SK-N-SH (cell line): ENCODE results near the gene ZBTB16. TPM values are rescaled to one million over a fixed set of nuclear protein-coding genes. Genes with fewer than 3 reads are reported as not detected.

Experiments used
- CTCF ChIA-PET: fragments of 300-600, 350-600 bp; formaldehyde crosslinking; extraction: SDS; loops from one replicate; lab custom pipeline; 2021; lab: Yijun Ruan, JAX
- POLR2A ChIA-PET: fragments of 350-600 bp; sonication (Branson Sonifier 250); formaldehyde crosslinking; extraction: SDS; loops from one replicate; lab custom pipeline; 2020; ENCODE audit warnings: antibody characterized with exemption, inconsistent platforms; lab: Yijun Ruan, JAX
- DNase-seq: peaks from one replicate; pipeline ENCODE4 v3.0.0; 2012
- H2AFZ ChIP-seq: fragments of 200-600 bp; sonication (generic); 2 replicates; pipeline ENCODE4 v1.8.1; 2016; ENCODE audit warnings: antibody characterized with exemption, mild to moderate bottlenecking, low read depth
- H3F3A ChIP-seq: fragments of 200-600 bp; sonication (generic); replicated peaks from 2 replicates; pipeline ENCODE3; 2016; ENCODE audit warnings: antibody characterized with exemption, mild to moderate bottlenecking; ENCODE audit not compliant: insufficient read depth
- H3K27ac ChIP-seq, 2 experiments: fragments of 200-500 bp in 1 of 2; fragments of 200-600 bp in 1 of 2; sonication (Bioruptor generic) in 1 of 2; sonication (generic), shearing (Covaris generic) in 1 of 2; 2 replicates each; pipeline versions ENCODE4 v1.5.1 to v1.6.1; 2014 to 2016; ENCODE audit warnings: low read depth in 2 of 2, inconsistent platforms in 1 of 2, low read length in 1 of 2, mild to moderate bottlenecking in 1 of 2, mixed read lengths in 1 of 2
- H3K27me3 ChIP-seq: fragments of 200-600 bp; sonication (generic), shearing (Covaris generic); 2 replicates; pipeline ENCODE4 v1.6.1; 2016; ENCODE audit warnings: mixed run types; ENCODE audit not compliant: insufficient read depth
- H3K36me3 ChIP-seq, 2 experiments: fragments of 200-500 bp in 1 of 2; fragments of 200-600 bp in 1 of 2; sonication (Bioruptor generic) in 1 of 2; sonication (generic) in 1 of 2; replicated peaks in 1 of 2; 2 replicates each; pipeline versions ENCODE3 to v1.5.1; 2014 to 2016; ENCODE audit warnings: low read length in 1 of 2, mild to moderate bottlenecking in 1 of 2; ENCODE audit not compliant: insufficient read depth in 2 of 2, control insufficient read depth in 1 of 2
- H3K4me1 ChIP-seq, 2 experiments: fragments of 200-500 bp in 1 of 2; fragments of 200-600 bp in 1 of 2; sonication (Bioruptor generic) in 1 of 2; sonication (generic), shearing (Covaris generic) in 1 of 2; 2 replicates each; pipeline versions ENCODE4 v1.5.1 to v1.6.1; 2014 to 2016; ENCODE audit warnings: low read depth in 1 of 2, low read length in 1 of 2, mixed run types in 1 of 2; ENCODE audit not compliant: insufficient read depth in 2 of 2, control insufficient read depth in 1 of 2
- H3K4me2 ChIP-seq: fragments of 200-600 bp; sonication (generic), shearing (Covaris generic); 2 replicates; pipeline ENCODE4 v1.6.1; 2017; ENCODE audit warnings: mixed run types
- H3K4me3 ChIP-seq, 2 experiments: fragments of 200-500 bp in 1 of 2; fragments of 200-600 bp in 1 of 2; sonication (Bioruptor generic) in 1 of 2; sonication (generic), shearing (Covaris generic) in 1 of 2; 2 replicates each; pipeline versions ENCODE4 v1.5.1 to v1.8.1; 2014 to 2016; ENCODE audit warnings: low read depth in 2 of 2, inconsistent platforms in 1 of 2, low read length in 1 of 2, mild to moderate bottlenecking in 1 of 2, mixed read lengths in 1 of 2, moderate library complexity in 1 of 2
- H3K79me2 ChIP-seq: fragments of 200-600 bp; sonication (generic); 2 replicates; pipeline ENCODE4 v1.8.1; 2017; ENCODE audit warnings: mild to moderate bottlenecking; ENCODE audit not compliant: insufficient read depth
- H3K9ac ChIP-seq: fragments of 200-600 bp; sonication (generic); 2 replicates; pipeline ENCODE4 v1.6.1; 2017; ENCODE audit warnings: mixed run types
- H3K9me2 ChIP-seq: fragments of 200-600 bp; sonication (generic); 2 replicates; pipeline ENCODE4 v1.6.1; 2017; ENCODE audit warnings: mixed run types
- H3K9me3 ChIP-seq: fragments of 200-600 bp; sonication (generic); 2 replicates; pipeline ENCODE4 v1.6.1; 2017; ENCODE audit warnings: mixed run types, mild to moderate bottlenecking, moderate library complexity
- H4K20me1 ChIP-seq: fragments of 200-600 bp; sonication (generic); 2 replicates; pipeline ENCODE4 v1.6.1; 2017; ENCODE audit warnings: mild to moderate bottlenecking, mixed run types; ENCODE audit not compliant: insufficient read depth
- CHD2 ChIP-seq: fragments of 150-350 bp; IDR thresholded peaks from 2 replicates; pipeline ENCODE4 v1.6.1; 2018; ENCODE audit warnings: low read length; ENCODE audit not compliant: partially characterized antibody
- CTCF ChIP-seq: fragments of 200-600 bp; sonication (generic); IDR thresholded peaks from 2 replicates; pipeline ENCODE4 v1.6.1; 2017; ENCODE audit warnings: antibody characterized with exemption, mild to moderate bottlenecking, moderate library complexity
- ELF1 ChIP-seq: IDR thresholded peaks from 2 replicates; pipeline ENCODE4 v1.4.0; 2012
- FOXJ3 ChIP-seq: sonication (generic); formaldehyde crosslinking; IDR thresholded peaks from 2 replicates; pipeline ENCODE4 v1.5.1; 2020; ENCODE audit warnings: mild to moderate bottlenecking, missing genetic modification reagents
- GABPA ChIP-seq: IDR thresholded peaks from 2 replicates; pipeline ENCODE4 v1.4.0; 2012; ENCODE audit warnings: low read depth, mild to moderate bottlenecking
- GATA2 ChIP-seq: sonication (generic); formaldehyde crosslinking; IDR thresholded peaks from 2 replicates; pipeline ENCODE4 v1.5.0; 2020; ENCODE audit warnings: mild to moderate bottlenecking, missing genetic modification reagents
- MAX ChIP-seq: IDR thresholded peaks from 2 replicates; pipeline ENCODE4 v1.4.0; 2012; ENCODE audit warnings: low read depth
- MEF2A ChIP-seq: IDR thresholded peaks from 2 replicates; pipeline ENCODE4 v1.4.0; 2012; ENCODE audit warnings: low read depth, borderline replicate concordance
- MXI1 ChIP-seq: IDR thresholded peaks from 2 replicates; pipeline ENCODE4 v1.6.1; 2012; ENCODE audit warnings: mild to moderate bottlenecking, low read depth, low read length, improper control_type of control experiment
- NRF1 ChIP-seq: IDR thresholded peaks from 2 replicates; pipeline ENCODE4 v1.6.1; 2012; ENCODE audit warnings: low read depth, mild to moderate bottlenecking, low read length
- RCOR1 ChIP-seq: fragments of 150-350 bp; IDR thresholded peaks from 2 replicates; pipeline ENCODE4 v1.6.1; 2017; ENCODE audit warnings: antibody characterized with exemption, low read length
- RFX5 ChIP-seq: IDR thresholded peaks from 2 replicates; pipeline ENCODE4 v1.6.1; 2012; ENCODE audit warnings: mild to moderate bottlenecking, improper control_type of control experiment, low read length
- RXRA ChIP-seq: IDR thresholded peaks from 2 replicates; pipeline ENCODE4 v1.4.0; 2012; ENCODE audit warnings: low read depth, mild to moderate bottlenecking, borderline replicate concordance
- SIN3A ChIP-seq: IDR thresholded peaks from 2 replicates; pipeline ENCODE4 v1.6.1; 2012; ENCODE audit warnings: low read depth, mild to moderate bottlenecking, low read length, moderate library complexity, borderline replicate concordance
- TAF1 ChIP-seq: IDR thresholded peaks from 2 replicates; pipeline ENCODE4 v1.6.1; 2012; ENCODE audit warnings: low read depth, mild to moderate bottlenecking, low read length, moderate library complexity, borderline replicate concordance
- TCF12 ChIP-seq: IDR thresholded peaks from 2 replicates; pipeline ENCODE4 v1.4.0; 2012
- TEAD4 ChIP-seq: IDR thresholded peaks from 2 replicates; pipeline ENCODE4 v1.4.0; 2012; ENCODE audit warnings: mild to moderate bottlenecking, borderline replicate concordance; ENCODE audit not compliant: insufficient read depth
- USF2 ChIP-seq: fragments of 150-350 bp; IDR thresholded peaks from 2 replicates; pipeline ENCODE4 v1.6.1; 2017; ENCODE audit warnings: antibody characterized with exemption, low read length, low read depth, borderline replicate concordance
- ZBTB33 ChIP-seq: IDR thresholded peaks from 2 replicates; pipeline ENCODE4 v1.4.0; 2012; ENCODE audit warnings: low read depth, borderline replicate concordance
- WGBS: methylation state at CpG from one replicate; pipeline ENCODE4 v1.1.6; 2017; ENCODE audit warnings: low lambda C conversion rate; 5-methylcytosine and 5-hydroxymethylcytosine counted together
- polyA plus RNA-seq, 3 experiments: library from polyadenylated mRNA; depleted of rRNA; stranded (reverse); fragments of >200 nt; gene quantifications; 2 replicates each; pipeline ENCODE4 v1.2.3, GENCODE V29; 2012

The ZBTB16 gene
- polyA plus RNA-seq, 1 of the 3 experiments (the other 2 are of a cell fraction): not detected

- CTCF ChIA-PET: interaction anchor here (0.6 to 7.6 kb wide), 3 partner anchors 10 to 30 kb away, joined by 3 to 100 read pairs (median 3); no protein-coding TSS in a partner anchor
- H3K4me2 ChIP-seq: no peak overlapping the region
- H4K20me1 ChIP-seq: no peaks in the 10 kb centered on the region
- H3K9ac ChIP-seq: no peak overlapping the region
- DNase-seq: no peak
- no peak overlapping the region for H2AFZ ChIP-seq
- TF ChIP-seq TAF1 (no peak), ZBTB33 (no peak), USF2 (no peak), RFX5 (no peak), FOXJ3 (CRISPR knock-in tag) (no peak), CTCF (no peak), MEF2A (no peak), MAX (no peak), GABPA (no peak), ELF1 (no peak), RCOR1 (no peak), NRF1 (no peak), GATA2 (CRISPR knock-in tag) (no peak), TCF12 (no peak), RXRA (no peak), MXI1 (no peak), SIN3A (no peak), CHD2 (no peak), TEAD4 (no peak)
- TF ChIP-seq, all 33 proteins: peak for 0
- Histone ChIP-seq H3K4me3 (no peak overlapping the region), H3K36me3 (no peaks in the 10 kb centered on the region), H3K27ac (no peak overlapping the region), H3K27me3 (peaks cover 19% of the 10 kb centered on the region; the same call in 1 of the 2 replicates), H3F3A (no peaks in the 10 kb centered on the region), H3K4me1 (no peaks in the 10 kb centered on the region; a peak in 1 of 4 replicates), H3K79me2 (no peaks in the 10 kb centered on the region), H3K9me2 (no peaks in the 10 kb centered on the region), H3K9me3 (no peaks in the 10 kb centered on the region)
- POLR2A ChIA-PET: no interaction called here
- WGBS: 86% methylated on average over 1 of the region's 11 CpGs
Observed at GRCh38 chr11:114247070-114247789, 187.7 kb downstream of the ZBTB16 start.
